SU-DHL-6 (cell line): ENCODE data around the gene ARMS2.

Source experiments
- H2AFZ ChIP-seq: fragments of 200-600 bp; sonication (generic); 2 replicates; pipeline ENCODE4 v1.6.1; 2014; ENCODE audit warnings: low read depth, mild to moderate bottlenecking, moderate library complexity, mixed read lengths, antibody characterized with exemption, low read length; ENCODE audit not compliant: severe bottlenecking
- H3F3A ChIP-seq: fragments of 200-600 bp; shearing (Covaris generic); 2 replicates; pipeline ENCODE4 v1.6.0; 2016; ENCODE audit warnings: antibody characterized with exemption, mild to moderate bottlenecking; ENCODE audit not compliant: insufficient read depth
- H3K27ac ChIP-seq: fragments of 200-600 bp; sonication (generic); 2 replicates; pipeline ENCODE4 v1.5.1; 2016; ENCODE audit warnings: low read depth, mild to moderate bottlenecking, low read length, moderate library complexity, mixed read lengths
- H3K27me3 ChIP-seq: fragments of 200-600 bp; sonication (generic), shearing (Covaris generic); 2 replicates; pipeline ENCODE4 v1.6.0; 2014; ENCODE audit warnings: mild to moderate bottlenecking, low read length
- H3K36me3 ChIP-seq: fragments of 200-600 bp; sonication (generic); 2 replicates; pipeline ENCODE4 v1.6.1; 2014; ENCODE audit warnings: mild to moderate bottlenecking, low read length, mixed read lengths
- H3K4me2 ChIP-seq: fragments of 300-600, 200-600 bp; shearing (Covaris generic), sonication (generic); 2 replicates; pipeline ENCODE4 v1.6.0; 2014; ENCODE audit warnings: low read length, low read depth, mild to moderate bottlenecking; ENCODE audit not compliant: poor library complexity, severe bottlenecking
- H3K4me3 ChIP-seq: fragments of 200-600 bp; sonication (generic); 2 replicates; pipeline ENCODE4 v1.5.1; 2014; ENCODE audit warnings: antibody characterized with exemption, low read length, mild to moderate bottlenecking, mixed read lengths; ENCODE audit not compliant: insufficient read depth, poor library complexity, severe bottlenecking
- H3K79me2 ChIP-seq: fragments of 200-600 bp; sonication (generic); 2 replicates; pipeline ENCODE4 v1.6.1; 2014; ENCODE audit warnings: mild to moderate bottlenecking, low read length, moderate library complexity; ENCODE audit not compliant: insufficient read depth
- H3K9ac ChIP-seq: fragments of 200-600 bp; sonication (generic); 2 replicates; pipeline ENCODE4 v1.7.0; 2014; ENCODE audit warnings: mild to moderate bottlenecking, low read length
- H3K9me2 ChIP-seq: fragments of 200-600 bp; sonication (generic); replicated peaks from 2 replicates; pipeline ENCODE4 v1.6.1; 2014; ENCODE audit warnings: low read length; ENCODE audit not compliant: insufficient read depth
- H3K9me3 ChIP-seq: fragments of 200-600 bp; sonication (generic); 2 replicates; pipeline ENCODE4 v1.6.1; 2014; ENCODE audit warnings: low read length, mixed read lengths; ENCODE audit not compliant: insufficient read depth
- H4K20me1 ChIP-seq: fragments of 200-600 bp; sonication (generic); 2 replicates; pipeline ENCODE4 v1.6.1; 2014; ENCODE audit warnings: low read depth, mild to moderate bottlenecking, antibody characterized with exemption, low read length, moderate library complexity, mixed read lengths
- EZH2phosphoT487 ChIP-seq: fragments of 200-600 bp; sonication (generic), shearing (Covaris generic); conservative IDR thresholded peaks from 2 replicates; pipeline ENCODE4 v1.6.1; 2018; ENCODE audit warnings: mild to moderate bottlenecking, antibody characterized with exemption, low read length, moderate library complexity, mixed read lengths
- TF ChIP-seq, protein P1 (sequence below): fragments of 200-600 bp; sonication (generic); IDR thresholded peaks from one replicate; pipeline ENCODE4 v1.5.1; 2017; ENCODE audit warnings: antibody characterized with exemption, mild to moderate bottlenecking, low read length, moderate library complexity; ENCODE audit not compliant: insufficient read depth, poor library complexity, severe bottlenecking

The ARMS2 gene

DNA sequence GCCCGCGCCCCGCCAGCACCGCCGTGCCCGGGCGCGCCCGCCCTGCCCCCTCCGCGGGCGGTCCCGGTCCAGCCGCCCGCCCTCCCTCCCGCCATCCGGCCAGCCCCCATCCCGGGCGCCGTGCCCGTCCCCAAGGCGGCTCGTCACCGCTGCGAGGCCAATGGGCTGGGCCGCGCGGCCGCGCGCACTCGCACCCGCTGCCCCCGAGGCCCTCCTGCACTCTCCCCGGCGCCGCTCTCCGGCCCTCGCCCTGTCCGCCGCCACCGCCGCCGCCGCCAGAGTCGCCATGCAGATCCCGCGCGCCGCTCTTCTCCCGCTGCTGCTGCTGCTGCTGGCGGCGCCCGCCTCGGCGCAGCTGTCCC, 6.9 kb downstream of the ARMS2 start, which contains the start of gene HTRA1:
Gene HTRA1, plus strand, starts transcription at position 187 of the 362 bp plus-strand sequence. Its CDS starts 100 bp downstream, at position 287.
- H3K36me3 ChIP-seq, result no peaks in the 10 kb centered on the region
- H3K4me2 ChIP-seq, result no peak within 1 kb of the TSS
- H3F3A ChIP-seq, result no peaks in the 10 kb centered on the region
- no peaks in the 10 kb centered on the region for H3K79me2 ChIP-seq
- TF ChIP-seq, protein P1, sequence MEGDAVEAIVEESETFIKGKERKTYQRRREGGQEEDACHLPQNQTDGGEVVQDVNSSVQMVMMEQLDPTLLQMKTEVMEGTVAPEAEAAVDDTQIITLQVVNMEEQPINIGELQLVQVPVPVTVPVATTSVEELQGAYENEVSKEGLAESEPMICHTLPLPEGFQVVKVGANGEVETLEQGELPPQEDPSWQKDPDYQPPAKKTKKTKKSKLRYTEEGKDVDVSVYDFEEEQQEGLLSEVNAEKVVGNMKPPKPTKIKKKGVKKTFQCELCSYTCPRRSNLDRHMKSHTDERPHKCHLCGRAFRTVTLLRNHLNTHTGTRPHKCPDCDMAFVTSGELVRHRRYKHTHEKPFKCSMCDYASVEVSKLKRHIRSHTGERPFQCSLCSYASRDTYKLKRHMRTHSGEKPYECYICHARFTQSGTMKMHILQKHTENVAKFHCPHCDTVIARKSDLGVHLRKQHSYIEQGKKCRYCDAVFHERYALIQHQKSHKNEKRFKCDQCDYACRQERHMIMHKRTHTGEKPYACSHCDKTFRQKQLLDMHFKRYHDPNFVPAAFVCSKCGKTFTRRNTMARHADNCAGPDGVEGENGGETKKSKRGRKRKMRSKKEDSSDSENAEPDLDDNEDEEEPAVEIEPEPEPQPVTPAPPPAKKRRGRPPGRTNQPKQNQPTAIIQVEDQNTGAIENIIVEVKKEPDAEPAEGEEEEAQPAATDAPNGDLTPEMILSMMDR, result no peak
- TF ChIP-seq EZH2phosphoT487, result no peak
- H3K9me3 ChIP-seq, result no peaks in the 10 kb centered on the region
- H3K27ac ChIP-seq, result no peak within 1 kb of the TSS
- no peaks in the 10 kb centered on the region for H4K20me1 ChIP-seq
- no peak within 1 kb of the TSS for H3K4me3 ChIP-seq
- no peak within 1 kb of the TSS for H3K9ac ChIP-seq
- 0 out of 2 replicates have a peak, but pooled peaks cover 3% of the 10 kb centered on the region for H3K27me3 ChIP-seq
- no peaks in the 10 kb centered on the region for H3K9me2 ChIP-seq
- no peak within 1 kb of the TSS for H2AFZ ChIP-seq

DNA sequence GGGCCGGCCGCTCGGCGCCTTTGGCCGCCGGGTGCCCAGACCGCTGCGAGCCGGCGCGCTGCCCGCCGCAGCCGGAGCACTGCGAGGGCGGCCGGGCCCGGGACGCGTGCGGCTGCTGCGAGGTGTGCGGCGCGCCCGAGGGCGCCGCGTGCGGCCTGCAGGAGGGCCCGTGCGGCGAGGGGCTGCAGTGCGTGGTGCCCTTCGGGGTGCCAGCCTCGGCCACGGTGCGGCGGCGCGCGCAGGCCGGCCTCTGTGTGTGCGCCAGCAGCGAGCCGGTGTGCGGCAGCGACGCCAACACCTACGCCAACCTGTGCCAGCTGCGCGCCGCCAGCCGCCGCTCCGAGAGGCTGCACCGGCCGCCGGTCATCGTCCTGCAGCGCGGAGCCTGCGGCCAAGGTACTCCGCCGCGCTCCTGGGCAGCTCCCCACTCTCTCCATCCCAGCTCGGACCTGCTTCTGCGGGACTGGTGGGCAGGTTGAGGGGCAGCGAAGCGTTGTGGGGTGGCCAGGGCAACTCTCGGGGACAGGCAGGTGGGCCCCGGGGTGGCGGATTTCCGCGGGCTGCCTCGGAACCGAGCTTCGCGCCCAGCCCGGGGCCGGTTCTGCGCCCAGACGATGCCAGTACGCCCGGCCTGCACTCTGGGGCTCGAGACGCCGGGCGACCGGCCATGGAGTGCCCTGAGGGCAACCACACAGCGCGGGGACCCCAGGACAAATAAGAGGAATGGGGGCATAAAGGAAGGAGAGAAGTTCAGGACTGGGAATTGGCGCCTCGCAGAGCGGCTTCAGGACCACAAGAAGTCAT, 7.5 kb downstream of the ARMS2 start:
- Histone ChIP-seq H4K20me1 (no peaks in the 10 kb centered on the region), H3K27ac (no peak overlapping the region), H3K36me3 (no peaks in the 10 kb centered on the region), H3K9ac (no peak overlapping the region), H3K9me2 (no peaks in the 10 kb centered on the region), H3K79me2 (no peaks in the 10 kb centered on the region), H3K27me3 (0 out of 2 replicates have a peak, but pooled peaks cover 3% of the 10 kb centered on the region), H3F3A (no peaks in the 10 kb centered on the region), H3K4me3 (no peak overlapping the region), H3K4me2 (no peak overlapping the region), H3K9me3 (no peaks in the 10 kb centered on the region), H2AFZ (no peak overlapping the region)
- TF ChIP-seq, protein P1, result no peak
- no peak for TF ChIP-seq EZH2phosphoT487

DNA sequence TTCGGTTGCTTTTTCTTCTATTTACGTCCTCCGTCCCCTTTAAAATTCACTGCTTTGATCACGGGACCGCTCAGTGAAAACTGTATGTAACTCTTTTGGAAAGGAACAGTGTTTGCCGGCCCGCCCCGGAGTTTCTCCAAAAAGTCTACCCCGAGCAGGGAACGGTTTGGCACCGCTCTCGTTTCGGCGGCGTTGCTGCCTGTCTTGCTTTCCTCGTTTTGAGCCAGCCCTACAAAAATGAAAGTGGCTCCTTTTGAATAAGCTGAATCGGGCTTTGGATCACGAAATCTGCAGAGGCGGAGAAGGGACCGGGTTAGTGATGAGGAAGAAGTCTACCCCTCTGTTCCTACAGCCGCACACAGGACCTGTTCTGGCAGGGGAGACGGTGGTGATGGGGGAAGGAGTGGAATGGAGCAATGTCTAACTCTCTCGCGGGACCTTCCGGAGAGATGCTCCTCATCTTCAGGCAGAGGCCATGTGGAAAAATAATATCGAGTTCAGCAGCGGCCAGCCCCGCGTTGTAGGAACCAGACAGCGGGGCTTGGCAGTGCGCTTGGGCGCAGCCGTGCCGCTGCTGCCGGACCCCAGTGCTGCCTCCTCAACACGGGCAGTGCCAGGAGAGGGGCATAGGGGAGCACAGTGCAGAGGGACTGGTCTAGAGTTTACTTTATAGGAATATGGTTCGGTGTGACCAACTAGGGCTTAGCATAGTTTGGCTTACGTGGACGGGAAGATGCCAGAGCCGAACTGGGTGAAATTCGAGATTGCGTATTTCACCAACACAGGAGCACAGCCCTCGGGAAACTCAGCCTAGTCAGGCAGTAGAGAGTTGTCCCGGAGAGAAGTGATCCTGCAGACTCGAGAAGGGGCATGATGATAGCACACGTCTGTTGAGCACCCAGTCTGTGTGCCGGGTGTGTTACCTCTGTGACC, 8.3 kb downstream of the ARMS2 start:
- Histone ChIP-seq H3K9me3 (no peaks in the 10 kb centered on the region), H3K79me2 (no peaks in the 10 kb centered on the region), H3K4me3 (no peak overlapping the region), H3K27ac (no peak overlapping the region), H2AFZ (no peak overlapping the region), H3K36me3 (no peaks in the 10 kb centered on the region), H3K4me2 (no peak overlapping the region), H4K20me1 (no peaks in the 10 kb centered on the region), H3K9ac (no peak overlapping the region), H3F3A (no peaks in the 10 kb centered on the region), H3K27me3 (0 out of 2 replicates have a peak, but pooled peaks cover 3% of the 10 kb centered on the region), H3K9me2 (no peaks in the 10 kb centered on the region)
- TF ChIP-seq, protein P1, result no peak
- no peak for TF ChIP-seq EZH2phosphoT487
